ENCODE results near the gene MLLT10.

MLLT10 gene

GRCh38 chr10:21501731-21502347 is 32.2 kb upstream of the MLLT10 start:
- DNase-seq: no peak

GRCh38 chr10:21502348-21502740 is 31.7 kb upstream of the MLLT10 start:
- DNase-seq: no peak

- no peak for DNase-seq
Measured at GRCh38 chr10:21503542-21503941, 30.5 kb upstream of the MLLT10 start.

GRCh38 chr10:21505711-21506278 is 28.2 kb upstream of the MLLT10 start:
- no peak for DNase-seq

GRCh38 chr10:21506351-21506750 is 27.7 kb upstream of the MLLT10 start:
- no peak for DNase-seq

- no peak for DNase-seq
Measured at GRCh38 chr10:21507150-21507549, 26.9 kb upstream of the MLLT10 start.

- peak; percentile 50 for DNase-seq
Measured at GRCh38 chr10:21508706-21509331, 25.2 kb upstream of the MLLT10 start.

GRCh38 chr10:21509341-21510240 is 24.4 kb upstream of the MLLT10 start:
- DNase-seq: peak; percentile 50

- DNase-seq: peak; percentile 53
Measured at GRCh38 chr10:21510241-21511094, 23.6 kb upstream of the MLLT10 start.

- no peak for DNase-seq
Measured at GRCh38 chr10:21511095-21511570, 22.9 kb upstream of the MLLT10 start.

GRCh38 chr10:21511946-21512572 is 22.0 kb upstream of the MLLT10 start:
- no peak for DNase-seq

GRCh38 chr10:21512573-21513404 is 21.2 kb upstream of the MLLT10 start:
- DNase-seq: no peak

- no peak for DNase-seq
Measured at GRCh38 chr10:21513405-21513788, 20.6 kb upstream of the MLLT10 start.

- no peak for DNase-seq
Measured at GRCh38 chr10:21514129-21514817, 19.8 kb upstream of the MLLT10 start.

GRCh38 chr10:21514818-21515351 is 19.1 kb upstream of the MLLT10 start:
- DNase-seq: peak; percentile 55

- no peak for DNase-seq
Measured at GRCh38 chr10:21515361-21516241, 18.4 kb upstream of the MLLT10 start.

- DNase-seq: peak; percentile 75
Measured at GRCh38 chr10:21516242-21517131, 17.5 kb upstream of the MLLT10 start.

All from fibroblast of skin of scalp (primary cell).